ENCODE data around the gene SF3B1.
"Not testable (repeated sequence)": the region's sequence is repeated elsewhere in the genome, so short reads cannot be mapped to it uniquely, and the experiment has no call there.

Gene SF3B1

DNA sequence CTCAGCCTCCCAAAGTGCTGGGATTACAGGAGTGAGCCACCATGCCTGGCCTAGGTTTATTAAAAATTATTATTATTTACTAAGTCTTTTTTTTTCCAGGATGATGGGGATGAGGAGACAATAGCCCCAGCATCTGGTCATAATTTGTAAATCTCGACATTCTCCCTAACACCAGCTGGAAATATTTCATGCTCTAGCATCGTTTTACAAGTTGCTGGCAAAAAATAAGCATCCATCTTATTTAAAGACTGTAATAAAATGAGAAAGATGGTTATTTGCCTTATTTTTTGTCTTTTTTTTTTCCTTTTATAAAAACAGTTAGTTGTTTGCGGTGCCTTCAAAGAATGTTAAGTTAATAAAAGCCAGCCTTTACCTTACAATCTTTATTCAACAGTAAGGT, 56.7 kb downstream of the SF3B1 start:
- no peak for DNase-seq

DNA sequence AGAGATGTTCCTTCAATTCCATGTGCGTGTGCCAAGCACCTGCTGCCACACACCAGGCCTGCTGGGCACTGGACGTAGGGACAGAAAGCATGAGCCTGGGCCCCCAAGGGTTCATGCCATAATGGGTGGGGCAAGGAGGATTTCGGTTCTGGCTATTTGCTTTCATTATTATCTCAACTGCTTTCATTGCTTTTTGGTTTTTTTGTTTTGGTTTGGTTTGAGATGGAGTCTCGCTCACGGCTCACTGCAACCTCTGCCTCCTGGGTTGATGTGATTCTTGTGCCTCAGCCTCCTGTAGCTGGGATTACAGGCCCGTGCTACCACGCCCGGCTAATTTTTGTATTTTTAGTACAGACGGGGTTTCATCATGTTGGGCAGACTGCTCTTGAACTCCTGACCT, 57.2 kb downstream of the SF3B1 start:
- no peak for DNase-seq

DNA sequence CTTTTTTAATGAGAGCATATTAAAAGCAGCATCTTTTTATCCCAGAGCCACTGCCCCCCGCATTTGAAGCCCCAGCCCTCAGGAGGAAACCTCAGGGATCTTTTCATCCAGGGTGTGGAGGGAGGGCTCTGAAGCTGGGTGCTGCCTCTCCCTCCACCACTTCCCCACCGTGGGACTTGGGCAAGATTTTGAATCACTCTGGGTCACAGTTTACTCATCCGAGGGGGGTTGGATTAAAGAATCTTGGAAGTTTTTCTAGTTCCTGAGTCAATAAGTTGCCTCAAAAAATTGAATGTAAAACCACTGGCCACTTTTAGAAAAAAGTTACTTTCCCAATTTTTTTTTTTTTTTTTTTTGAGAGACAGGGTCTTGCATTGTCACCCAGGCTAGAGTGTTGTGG, 62.2 kb downstream of the SF3B1 start:
- DNase-seq: no peak

GRCh38 chr2:197370664-197371063, 64.2 kb downstream of the SF3B1 start:
- not testable (repeated sequence) for DNase-seq

DNA sequence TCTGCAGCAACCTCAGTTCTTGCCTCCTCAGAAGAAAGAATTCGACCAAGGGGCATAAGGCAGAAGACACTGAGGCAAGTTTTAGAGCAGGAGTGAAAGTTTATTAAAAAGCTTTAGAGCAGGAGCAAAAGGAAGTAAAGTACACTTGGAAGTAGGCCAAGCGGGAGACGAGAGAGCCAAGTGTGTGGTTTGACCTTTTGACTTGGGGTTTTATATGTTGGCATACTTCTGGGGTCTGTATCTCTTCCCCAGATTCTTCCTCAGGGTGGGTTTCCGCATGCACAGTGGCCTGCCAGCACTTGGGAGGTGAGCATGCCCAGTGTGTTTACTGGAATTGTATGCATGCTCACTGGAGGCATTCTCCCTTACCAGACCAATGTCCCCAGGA, 64.9 kb downstream of the SF3B1 start:
- DNase-seq: no peak

DNA sequence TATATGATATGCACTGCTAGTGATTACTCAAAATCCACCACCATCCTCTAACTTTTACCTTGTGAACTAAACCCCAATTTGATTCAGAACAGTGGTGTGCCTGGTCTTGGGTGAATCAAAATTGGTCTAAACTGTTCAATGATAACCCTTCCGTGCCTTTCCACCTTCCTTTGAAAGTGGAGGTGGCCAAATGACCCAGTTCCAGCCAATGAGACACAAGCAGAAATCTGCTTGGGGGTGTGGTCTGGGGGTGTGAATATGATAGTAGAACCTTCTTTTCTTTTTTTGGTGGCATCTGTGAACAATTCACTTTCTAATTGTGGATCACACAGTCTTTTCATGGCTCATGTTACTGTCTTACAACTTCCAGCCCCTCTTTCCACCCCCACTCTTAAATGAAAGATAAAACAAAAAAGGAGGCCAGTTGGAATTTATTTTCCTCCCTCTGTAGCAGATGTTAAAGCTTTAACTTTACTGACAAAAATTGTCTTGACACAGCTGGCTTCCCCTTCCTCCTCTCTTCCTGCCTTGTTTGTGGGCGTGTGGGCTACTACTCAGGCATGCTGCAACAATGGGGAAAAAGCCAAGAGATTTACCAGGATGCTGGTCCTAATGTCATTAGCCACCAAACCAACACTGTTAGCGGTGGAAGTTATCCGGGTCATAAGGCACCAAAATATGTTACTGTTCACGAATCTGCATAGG, 65.4 kb downstream of the SF3B1 start:
- DNase-seq: no peak

- DNase-seq: no peak
Measured at GRCh38 chr2:197368412-197368811, 66.4 kb downstream of the SF3B1 start.

DNA sequence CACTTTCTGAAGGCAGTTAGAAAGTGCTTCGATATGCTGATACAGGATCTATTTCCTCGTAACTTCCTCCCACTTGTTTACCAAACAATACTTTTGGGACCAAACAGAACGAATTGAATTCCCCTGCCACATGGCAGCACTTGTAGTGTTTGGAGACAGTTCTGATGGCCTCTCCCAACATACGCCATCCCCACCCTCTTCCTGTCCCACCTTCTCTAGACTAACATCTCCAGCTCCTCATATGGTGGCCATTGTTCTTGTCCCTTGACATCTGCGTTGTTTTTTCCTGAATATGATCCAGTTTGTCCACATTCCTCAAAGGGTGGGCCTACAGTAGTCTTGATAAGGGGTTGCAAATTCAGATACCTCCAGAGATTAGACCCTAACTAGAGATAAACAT, 70.8 kb downstream of the SF3B1 start:
- no peak for DNase-seq

- no peak for DNase-seq
Measured at GRCh38 chr2:197360744-197361156, 74.1 kb downstream of the SF3B1 start.

DNA sequence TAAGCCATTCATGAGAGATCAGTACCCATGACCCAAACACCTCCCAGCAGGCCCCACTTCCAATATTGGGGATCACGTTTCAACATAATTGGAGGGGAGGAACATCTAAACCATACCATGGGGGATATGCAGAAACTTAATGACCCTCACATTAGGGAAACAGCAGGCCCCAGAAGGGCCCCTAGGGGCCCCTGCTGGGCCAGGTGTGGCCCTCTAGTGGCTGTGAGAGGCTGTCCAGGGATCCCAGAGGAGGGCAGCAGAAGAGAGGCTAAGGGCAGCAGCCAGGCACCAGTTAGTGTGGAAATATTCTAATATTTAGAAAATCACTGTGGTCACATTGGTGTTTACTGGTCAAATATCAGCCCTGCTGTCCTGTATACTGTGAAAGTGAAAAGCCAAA, 75.0 kb downstream of the SF3B1 start:
- DNase-seq: no peak

DNA sequence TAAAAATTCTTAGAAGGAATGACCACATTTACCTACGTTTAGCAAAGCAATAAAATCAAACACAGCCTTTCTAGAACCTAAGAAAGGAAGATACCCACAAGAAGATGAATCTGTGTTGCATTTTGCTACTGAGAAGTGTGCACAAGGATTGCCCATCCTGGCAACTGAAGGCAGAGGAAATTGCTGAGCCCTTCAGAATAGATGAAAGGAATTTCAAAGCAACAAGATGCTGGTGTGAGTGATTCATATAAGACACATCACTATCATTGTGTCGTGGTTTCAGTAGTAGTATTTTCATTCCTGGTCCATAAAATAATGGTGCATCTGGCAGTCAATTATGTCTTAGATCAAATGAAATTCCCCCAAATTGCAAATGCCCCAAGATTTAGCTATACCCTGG, 75.9 kb downstream of the SF3B1 start:
- DNase-seq: no peak

GRCh38 chr2:197357986-197358385, 76.8 kb downstream of the SF3B1 start:
- DNase-seq: no peak

- no peak for DNase-seq
Measured at GRCh38 chr2:197356136-197356535, 78.7 kb downstream of the SF3B1 start.

GRCh38 chr2:197354169-197354558, 80.7 kb downstream of the SF3B1 start:
- no peak for DNase-seq

DNA sequence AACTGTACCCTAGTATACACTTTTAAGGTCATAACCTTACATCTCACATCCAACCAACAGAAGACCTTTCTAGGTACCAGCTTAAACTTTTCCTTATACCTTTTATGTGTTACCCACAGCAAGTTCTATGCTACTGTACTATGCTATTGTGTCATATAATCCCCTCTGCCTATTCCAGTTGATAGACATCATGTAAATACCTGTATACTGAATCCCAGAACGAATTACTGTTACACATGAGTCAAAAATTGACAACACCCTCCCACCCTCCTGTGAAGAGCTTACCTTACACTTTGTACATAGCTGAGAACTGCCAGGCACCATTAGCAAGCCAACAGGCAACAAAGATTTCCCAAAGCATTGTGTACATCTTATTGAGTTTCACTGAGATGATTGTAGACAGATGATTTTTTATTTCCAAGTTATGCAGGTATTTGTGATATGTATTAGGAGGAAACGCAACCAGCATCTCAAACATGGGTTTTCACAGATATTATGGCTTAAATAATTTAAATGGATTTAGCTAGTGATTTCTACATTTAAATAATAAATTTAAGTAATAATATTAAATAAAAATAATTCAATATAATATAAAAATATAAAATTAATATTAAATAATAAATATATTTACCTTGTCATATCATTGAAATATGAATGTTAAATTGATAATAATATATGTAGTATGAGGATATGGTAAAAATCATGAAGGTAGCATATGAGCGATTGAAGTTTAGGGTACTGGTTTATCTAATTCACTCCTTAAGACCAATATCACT, 81.2 kb downstream of the SF3B1 start:
- no peak for DNase-seq

DNA sequence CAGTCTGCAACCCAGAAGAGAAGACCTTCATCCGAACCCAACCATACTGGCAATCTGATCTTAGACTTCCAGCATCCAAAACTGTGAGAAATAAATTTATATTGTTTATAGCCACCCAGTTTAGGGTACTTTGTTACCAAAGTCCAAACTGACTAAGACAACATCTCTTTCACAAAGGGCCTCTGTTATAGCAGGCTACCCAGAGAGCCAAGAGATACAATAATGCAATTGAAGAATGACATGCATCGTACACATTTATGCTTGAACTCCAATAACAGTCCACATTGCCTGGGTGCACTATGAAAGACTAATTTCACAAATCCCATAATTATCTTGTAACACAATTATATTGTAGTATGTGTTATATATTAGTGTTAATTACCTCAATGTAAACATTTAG, 85.1 kb downstream of the SF3B1 start:
- no peak for DNase-seq

- no peak for DNase-seq
Measured at GRCh38 chr2:197348721-197349360, 86.0 kb downstream of the SF3B1 start.

GRCh38 chr2:197345846-197346370, 88.9 kb downstream of the SF3B1 start:
- DNase-seq: no peak

DNA sequence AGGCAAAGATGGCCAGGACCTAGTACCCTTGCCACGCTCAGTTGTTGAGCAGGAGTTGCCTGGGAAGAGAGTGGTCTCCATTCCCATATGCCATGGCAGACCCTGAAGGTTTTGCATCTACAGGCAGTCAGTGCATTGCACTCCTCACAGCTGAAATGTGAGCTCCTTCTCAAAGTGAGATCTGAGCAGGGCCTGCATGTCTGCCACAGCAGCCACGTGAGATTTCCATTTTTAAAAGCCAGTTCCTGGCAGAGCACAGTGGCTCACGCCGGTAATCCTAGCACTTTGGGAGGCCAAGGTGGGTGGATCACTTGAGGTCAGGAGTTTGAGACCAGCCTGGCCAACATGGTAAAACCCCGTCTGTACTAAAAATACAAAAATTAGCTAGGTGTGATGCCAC, 90.9 kb downstream of the SF3B1 start:
- not testable (repeated sequence) for DNase-seq

DNA sequence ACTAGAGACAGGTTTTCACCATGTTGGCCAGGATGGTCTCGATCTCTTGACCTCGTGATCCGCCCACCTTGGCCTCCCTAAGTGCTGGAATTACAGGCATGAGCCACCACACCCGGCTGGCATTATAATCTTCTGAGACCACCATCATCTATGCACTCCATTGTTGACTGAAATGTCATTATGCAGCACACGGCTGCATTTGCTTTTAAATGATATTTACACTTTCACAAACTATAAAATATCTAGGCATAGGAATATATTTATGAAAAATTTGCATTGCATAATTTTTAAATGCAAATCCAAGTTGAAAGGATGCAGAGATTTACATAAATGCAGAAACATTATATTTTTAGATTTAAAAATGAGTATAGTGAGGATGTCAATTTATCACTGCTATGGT, 94.2 kb downstream of the SF3B1 start:
- no peak for DNase-seq
